H1 (cell line): ENCODE data around the gene VWA2. TPM values are rescaled to one million over a fixed set of nuclear protein-coding genes. Genes with fewer than 3 reads are reported as not detected.

Source experiments
- CTCF ChIA-PET: fragments of 300-600 bp; sonication (Branson Sonifier 250); formaldehyde crosslinking; loops from one replicate; lab custom pipeline; 2021; ENCODE audit not compliant: partially characterized antibody; lab: Charles Lee
- POLR2A ChIA-PET: fragments of 300-600 bp; sonication (Branson Sonifier 250); formaldehyde crosslinking; loops from one replicate; lab custom pipeline; 2021; ENCODE audit warnings: inconsistent platforms; ENCODE audit not compliant: partially characterized antibody; lab: Charles Lee
- DNase-seq, 2 experiments: peaks; one replicate each; pipeline versions ENCODE4 v3.0.0 to v3.0.0-alpha.2; 2010 to 2022; ENCODE audit warnings: low spot score in 2 of 2, low read depth in 1 of 2, mixed read lengths in 1 of 2
- FAIRE-seq: peaks from 2 replicates; lab custom pipeline; 2011; peaks lifted over from hg19 to GRCh38; lab: Jason Lieb, UNC
- H2AFZ ChIP-seq: 2 replicates; pipeline ENCODE4 v1.8.1; 2012; ENCODE audit warnings: low read length, inconsistent platforms
- H2AK5ac ChIP-seq: 2 replicates; pipeline ENCODE4 v1.6.1; 2013; ENCODE audit warnings: low read depth, low read length
- H2BK120ac ChIP-seq: replicated peaks from 2 replicates; pipeline ENCODE3; 2013; ENCODE audit warnings: low read depth, low read length, inconsistent platforms
- H2BK12ac ChIP-seq: 2 replicates; pipeline ENCODE4 v1.6.1; 2013; ENCODE audit warnings: low read depth, low read length
- H2BK15ac ChIP-seq: 2 replicates; pipeline ENCODE4 v1.6.1; 2013; ENCODE audit warnings: low read length
- H2BK20ac ChIP-seq: 2 replicates; pipeline ENCODE4 v1.6.1; 2013; ENCODE audit warnings: low read length
- H2BK5ac ChIP-seq: 2 replicates; pipeline ENCODE4 v1.6.1; 2013; ENCODE audit warnings: low read depth, low read length
- H3K14ac ChIP-seq: 2 replicates; pipeline ENCODE4 v1.6.1; 2013; ENCODE audit warnings: inconsistent platforms; ENCODE audit not compliant: insufficient read length
- H3K18ac ChIP-seq: 2 replicates; pipeline ENCODE4 v1.6.1; 2013; ENCODE audit warnings: low read length; ENCODE audit errors: extremely low read depth
- H3K23ac ChIP-seq: 2 replicates; pipeline ENCODE4 v1.6.1; 2013; ENCODE audit warnings: inconsistent platforms; ENCODE audit not compliant: insufficient read length
- H3K23me2 ChIP-seq: 2 replicates; pipeline ENCODE4 v1.6.1; 2013; ENCODE audit warnings: low read depth, low read length
- H3K27ac ChIP-seq: 2 replicates; pipeline ENCODE4 v1.6.1; 2011; ENCODE audit warnings: low read depth, low read length, inconsistent platforms
- H3K27me3 ChIP-seq, 4 experiments: replicated peaks in 1 of 4; 1 replicate in 1 of 4; 2 replicates in 3 of 4; pipeline versions ENCODE4 v1.6.1 to v1.8.1; 2011 to 2013; ENCODE audit warnings: low read length in 3 of 4, mild to moderate bottlenecking in 3 of 4, inconsistent platforms in 2 of 4, mixed read lengths in 2 of 4, moderate library complexity in 1 of 4; ENCODE audit not compliant: control insufficient read depth in 3 of 4, insufficient read depth in 3 of 4; ENCODE audit errors: extremely low read depth in 1 of 4
- H3K36me3 ChIP-seq, 4 experiments: 2 replicates each; pipeline versions ENCODE4 v1.6.1 to v1.8.1; 2011 to 2013; ENCODE audit warnings: mild to moderate bottlenecking in 4 of 4, low read length in 3 of 4, moderate library complexity in 2 of 4, control low read depth in 1 of 4, inconsistent platforms in 1 of 4; ENCODE audit not compliant: insufficient read depth in 4 of 4, control insufficient read depth in 2 of 4
- H3K4ac ChIP-seq: replicated peaks from 2 replicates; pipeline ENCODE3; 2013; ENCODE audit warnings: low read length, low read depth, mixed read lengths, inconsistent platforms; ENCODE audit not compliant: insufficient read length
- H3K4me1 ChIP-seq, 4 experiments: replicated peaks in 1 of 4; 1 replicate in 1 of 4; 2 replicates in 3 of 4; pipeline versions ENCODE4 v1.6.1 to v1.8.1; 2011 to 2013; ENCODE audit warnings: low read length in 3 of 4, inconsistent platforms in 2 of 4, mixed read lengths in 1 of 4; ENCODE audit not compliant: insufficient read depth in 4 of 4, control insufficient read depth in 3 of 4
- H3K4me2 ChIP-seq, 2 experiments: 2 replicates each; pipeline versions ENCODE4 v1.6.1 to v1.8.1; 2011 to 2013; ENCODE audit warnings: low read depth in 2 of 2, low read length in 2 of 2, control low read depth in 1 of 2, inconsistent platforms in 1 of 2, mild to moderate bottlenecking in 1 of 2; ENCODE audit not compliant: insufficient read depth in 1 of 2
- H3K4me3 ChIP-seq, 4 experiments: fragments of 200-600, 300-600 bp in 1 of 4; sonication (generic), shearing (Covaris generic), sonication (Bioruptor Twin) in 1 of 4; 2 replicates each; pipeline versions ENCODE4 v1.5.1 to v1.8.1; 2011 to 2016; ENCODE audit warnings: low read length in 4 of 4, low read depth in 3 of 4, control low read depth in 2 of 4, inconsistent platforms in 2 of 4, mild to moderate bottlenecking in 2 of 4, mixed read lengths in 1 of 4, moderate library complexity in 1 of 4; ENCODE audit not compliant: insufficient read depth in 2 of 4; ENCODE audit errors: extremely low read depth in 1 of 4
- H3K56ac ChIP-seq: replicated peaks from 2 replicates; pipeline ENCODE3; 2013; ENCODE audit warnings: low read depth, mild to moderate bottlenecking, mixed read lengths, low read length, inconsistent platforms; ENCODE audit not compliant: insufficient read length
- H3K79me1 ChIP-seq: 2 replicates; pipeline ENCODE4 v1.6.1; 2013; ENCODE audit warnings: low read depth, low read length, control low read depth
- H3K79me2 ChIP-seq, 2 experiments: 2 replicates each; pipeline versions ENCODE4 v1.6.1 to v1.8.1; 2012 to 2013; ENCODE audit warnings: low read length in 2 of 2, mild to moderate bottlenecking in 2 of 2, inconsistent platforms in 1 of 2; ENCODE audit not compliant: insufficient read depth in 2 of 2, control insufficient read depth in 1 of 2
- H3K9ac ChIP-seq, 4 experiments: replicated peaks in 1 of 4; 1 replicate in 1 of 4; 2 replicates in 3 of 4; pipeline versions ENCODE4 v1.6.1 to v1.8.1; 2011 to 2013; ENCODE audit warnings: low read depth in 3 of 4, low read length in 3 of 4, control low read depth in 2 of 4, mild to moderate bottlenecking in 2 of 4, moderate library complexity in 2 of 4, inconsistent platforms in 1 of 4; ENCODE audit errors: extremely low read depth in 1 of 4
- H3K9me3 ChIP-seq, 2 experiments: 2 replicates each; pipeline versions ENCODE4 v1.6.1 to v1.8.1; 2012 to 2013; ENCODE audit warnings: mild to moderate bottlenecking in 2 of 2, moderate library complexity in 2 of 2, control low read depth in 1 of 2, inconsistent platforms in 1 of 2, low read depth in 1 of 2, low read length in 1 of 2, mixed read lengths in 1 of 2; ENCODE audit not compliant: insufficient read depth in 2 of 2
- H4K20me1 ChIP-seq, 2 experiments: replicated peaks in 1 of 2; 2 replicates each; pipeline versions ENCODE3 to v1.8.1; 2011 to 2013; ENCODE audit warnings: inconsistent platforms in 2 of 2, low read length in 2 of 2, mild to moderate bottlenecking in 1 of 2; ENCODE audit not compliant: insufficient read depth in 2 of 2, control insufficient read depth in 1 of 2
- H4K5ac ChIP-seq: 2 replicates; pipeline ENCODE4 v1.6.1; 2013; ENCODE audit warnings: low read length, low read depth, mixed read lengths, inconsistent platforms; ENCODE audit not compliant: insufficient read length
- H4K8ac ChIP-seq: 2 replicates; pipeline ENCODE4 v1.8.0; 2013; ENCODE audit warnings: mild to moderate bottlenecking, moderate library complexity, low read length, inconsistent platforms; ENCODE audit not compliant: insufficient read depth; ENCODE audit errors: extremely low read depth
- H4K91ac ChIP-seq: replicated peaks from 2 replicates; pipeline ENCODE3; 2013; ENCODE audit warnings: low read length, mixed read lengths, inconsistent platforms; ENCODE audit not compliant: insufficient read length
- CTCF ChIP-seq, 3 experiments: IDR thresholded peaks; 1 replicate in 2 of 3; 2 replicates in 1 of 3; pipeline versions ENCODE4 v1.5.1 to v1.6.1; 2011; ENCODE audit warnings: low read length in 3 of 3, mild to moderate bottlenecking in 3 of 3, inconsistent platforms in 2 of 3, low read depth in 1 of 3, moderate library complexity in 1 of 3; ENCODE audit not compliant: insufficient read depth in 1 of 3; ENCODE audit errors: control extremely low read depth in 1 of 3
- GABPA ChIP-seq: IDR thresholded peaks from 2 replicates; pipeline ENCODE4 v1.6.1; 2011; ENCODE audit warnings: mild to moderate bottlenecking, low read length, moderate library complexity, borderline replicate concordance; ENCODE audit not compliant: insufficient read depth
- RAD21 ChIP-seq, 2 experiments: IDR thresholded peaks in 1 of 2; conservative IDR thresholded peaks in 1 of 2; 2 replicates each; pipeline ENCODE4 v1.6.1; 2011; ENCODE audit warnings: low read depth in 2 of 2, low read length in 2 of 2, improper control_type of control experiment in 1 of 2, inconsistent platforms in 1 of 2, mild to moderate bottlenecking in 1 of 2, moderate library complexity in 1 of 2
- WGBS, 2 experiments: shearing (Covaris generic) in 1 of 2; methylation state at CpG; one replicate each; pipeline versions ENCODE4 v1.1.6 to v1.1.7; 2013 to 2015; ENCODE audit warnings: low lambda C conversion rate in 2 of 2, mixed read lengths in 2 of 2, inconsistent platforms in 1 of 2, low coverage in 1 of 2, missing lambda C conversion rate in 1 of 2; ENCODE audit not compliant: insufficient replicate concordance in 2 of 2, insufficient coverage in 1 of 2, insufficient read length in 1 of 2; ENCODE audit errors: extremely low coverage in 1 of 2, missing lambda C conversion rate in 1 of 2; 5-methylcytosine and 5-hydroxymethylcytosine counted together
- polyA plus RNA-seq, 7 experiments: library from polyadenylated mRNA; depleted of rRNA in 3 of 7; stranded (reverse) in 5 of 7; unstranded in 2 of 7; fragments of >200 nt in 5 of 7; fragments of 200-250 nt in 2 of 7; gene quantifications; 1 replicate in 5 of 7; 2 replicates in 1 of 7; 4 replicates in 1 of 7; pipeline versions ENCODE4 v1.2.1 to v1.2.3, GENCODE V29; 2011 to 2013; ENCODE audit warnings: missing spikeins in 2 of 7, mixed read lengths in 2 of 7
- total RNA-seq: library from RNA; stranded (reverse); fragmentation: NEBNext Ultra II Directional; extraction: Animal tissue kit (Norgen Biotek cat#: 25700); gene quantifications from 2 replicates; pipeline ENCODE4 v1.2.1, GENCODE V29; 2021

Gene VWA2
- total and polyA plus RNA-seq, 2 of the 8 experiments (the other 6 are each of a cell fraction or from before 2014, with no cell fraction given) = 2.8 to 2.9 TPM

GRCh38 chr10:114281461-114281860, 42.4 kb downstream of the VWA2 start:
- Histone ChIP-seq H4K91ac (no peak overlapping the region), H3K27ac (no peak overlapping the region), H3K18ac (no peak overlapping the region), H2BK12ac (no peak overlapping the region), H3K23ac (no peak overlapping the region), H3K14ac (no peak overlapping the region), H3K4me3 (no peak overlapping the region), H3K56ac (no peak overlapping the region), H2BK15ac (no peak overlapping the region), H3K4me1 (no peaks in the 10 kb centered on the region; a peak in 2 of 7 replicates), H3K4ac (no peak overlapping the region), H4K20me1 (no peaks in the 10 kb centered on the region), H3K9me3 (no peaks in the 10 kb centered on the region), H4K8ac (no peak overlapping the region), H3K36me3 (no peaks in the 10 kb centered on the region), H3K9ac (no peak overlapping the region), H2BK20ac (no peak overlapping the region), H2AK5ac (no peak overlapping the region), H2BK5ac (no peak overlapping the region), H3K27me3 (no peaks in the 10 kb centered on the region; a peak in 1 of 7 replicates), H2BK120ac (no peak overlapping the region), H3K4me2 (no peak overlapping the region), H3K23me2 (no peaks in the 10 kb centered on the region), H2AFZ (no peak overlapping the region), H4K5ac (no peak overlapping the region)
- ChIA-PET POLR2A (no interaction called here), CTCF (interaction anchor here (0.6 to 1.5 kb wide), 6 partner anchors 9 to 165 kb away, joined by 4 to 5 read pairs (median 4); no protein-coding TSS in a partner anchor)
- FAIRE-seq (no peak), DNase-seq (no peak)
- WGBS, 2 experiments = 78% methylated on average over 5 of the region's 5 CpGs; no CpG with 5 or more reads in 1 of the 2 experiments
- TF ChIP-seq CTCF (IDR thresholded peaks at IDR 0.05; ENCODE audit: control extremely low read depth in 1 of 3, insufficient read depth in 1 of 3, low read depth in 1 of 3, low read length in 3 of 3) = peak; percentile 10 to 25 (median 25); a peak in 3 of 4 replicates
- TF ChIP-seq GABPA = no peak
- peak; percentile 36 to 50; a peak in 3 of 4 replicates for TF ChIP-seq RAD21 (IDR thresholded peaks at IDR 0.05 in 1 of 2, conservative IDR thresholded peaks at IDR 0.05 in 1 of 2; ENCODE audit: low read depth in 2 of 2, low read length in 2 of 2)
- TF ChIP-seq, all 59 proteins: peak for 2
- H3K79me1 ChIP-seq = no peaks in the 10 kb centered on the region
- H3K79me2 ChIP-seq = no peaks in the 10 kb centered on the region
